Body of pancreas (tissue), 4 donors: ENCODE data around the gene BIVM.

Experiments used
- CTCF ChIP-seq, 7 experiments: fragments of 450-650 bp in 4 of 7; fragments of 200-600 bp in 3 of 7; sonication (generic) in 3 of 7; IDR thresholded peaks; one replicate each; pipeline ENCODE4 v1.5.1; 2016 to 2019; ENCODE audit warnings: antibody characterized with exemption in 7 of 7
- POLR2A ChIP-seq, 3 donors: fragments of 450-650 bp; IDR thresholded peaks; one replicate each; pipeline ENCODE4 v1.6.1; 2016; ENCODE audit warnings: antibody characterized with exemption in 3 of 3, mild to moderate bottlenecking in 2 of 3

- no peak for TF ChIP-seq CTCF (IDR thresholded peaks at IDR 0.05)
- TF ChIP-seq POLR2A (IDR thresholded peaks at IDR 0.05): no peak
Measured at GRCh38 chr13:102839462-102839861, 40.5 kb downstream of the BIVM start.
